Activated CD4-positive, alpha-beta T cell treated with anti-CD3 and anti-CD28 coated beads, Interleukin-2, amount 50 U/mL, for 4 hours (primary cell): ENCODE data around the gene PRKD2.
"Not testable (repeated sequence)": the region's sequence is repeated elsewhere in the genome, so short reads cannot be mapped to it uniquely, and the experiment has no call there.

Experiments
- DNase-seq, 2 experiments: peaks; one replicate each; pipeline ENCODE4 v3.0.0-alpha.2; 2020

Gene PRKD2

DNA sequence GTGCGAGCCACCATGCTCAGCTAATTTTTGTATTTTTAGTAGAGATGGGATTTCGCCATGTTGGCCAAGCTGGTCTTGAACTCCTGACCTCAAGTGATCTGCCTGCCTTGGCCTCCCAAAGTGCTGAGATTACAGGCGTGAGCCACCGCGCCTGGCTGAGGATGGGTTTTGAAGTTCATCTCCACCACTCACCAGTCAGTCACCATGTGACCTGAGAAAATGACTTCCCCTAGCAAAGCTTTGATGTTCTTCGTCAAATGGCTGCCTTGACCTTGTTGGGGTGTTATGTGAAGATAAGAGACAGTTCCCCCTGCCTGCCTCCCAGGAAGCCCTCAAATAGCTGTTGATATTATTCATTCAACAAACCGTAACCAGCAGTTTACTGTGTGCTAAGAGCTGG lies 87.9 kb downstream of the PRKD2 start:
- DNase-seq, result not testable (repeated sequence)

- DNase-seq, result no peak
Observed at GRCh38 chr19:46626446-46626845, 90.5 kb downstream of the PRKD2 start.

DNA sequence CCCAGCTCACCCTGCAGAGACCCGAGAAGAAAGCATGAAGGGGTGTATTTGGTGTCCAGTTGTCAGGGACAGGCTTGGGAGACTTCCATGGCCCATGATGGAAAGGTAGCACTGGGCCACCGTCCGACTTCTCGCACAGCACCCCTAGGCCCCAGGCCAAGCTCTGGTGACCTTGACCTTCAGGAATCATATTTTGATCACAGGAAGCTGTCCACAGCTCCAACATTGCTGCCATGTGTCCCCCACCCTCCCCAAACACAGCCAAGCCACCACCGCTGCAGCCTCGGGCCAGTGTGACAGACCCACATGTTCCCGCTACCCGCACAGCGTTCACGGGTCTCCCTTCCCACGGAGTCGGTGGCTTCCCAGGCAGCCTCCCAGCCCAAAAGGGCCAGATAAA lies 91.2 kb downstream of the PRKD2 start:
- no peak for DNase-seq

DNA sequence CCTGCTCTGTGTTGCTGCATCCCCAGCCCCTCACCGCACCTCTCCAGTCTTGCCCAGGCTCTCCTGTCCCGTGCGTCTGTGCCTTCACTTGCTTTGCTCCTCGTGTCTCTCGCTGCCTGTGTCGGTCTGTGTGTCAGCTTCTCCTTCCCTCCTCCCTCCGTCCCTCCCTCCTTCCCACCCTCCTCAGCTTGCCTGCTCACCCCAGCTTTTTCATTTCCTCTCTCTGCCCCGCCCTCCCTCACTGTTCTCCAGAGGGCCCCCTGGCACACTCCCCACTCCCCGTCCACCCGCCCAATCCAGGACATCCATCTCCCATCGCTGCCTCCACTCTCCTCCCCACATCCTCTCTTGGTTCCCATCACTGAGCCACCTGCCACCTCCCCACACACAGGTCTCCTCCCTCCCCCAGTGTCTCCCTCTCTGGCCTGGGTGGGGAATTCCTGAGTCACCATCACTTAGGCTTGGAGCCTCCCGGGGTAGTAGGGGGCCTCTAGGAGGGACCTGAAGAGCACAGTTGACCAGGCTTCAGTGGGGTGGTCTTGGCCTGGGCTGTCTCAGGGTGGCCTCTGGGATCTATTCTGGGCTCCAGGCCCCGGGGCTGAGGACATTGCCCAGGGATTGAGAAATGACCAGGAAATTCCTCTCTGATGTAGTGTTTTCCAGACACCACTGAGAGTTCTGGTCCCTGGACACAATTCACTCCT lies 91.8 kb downstream of the PRKD2 start, which contains the start of gene PTGIR:
TSS of gene PTGIR (minus strand) at position 132 of the 704 bp plus-strand sequence. CDS start 864 bp downstream, outside the sequence.
- no peak for DNase-seq
